ENCODE data around the gene PLEKHB2. TPM values are rescaled to one million over a fixed set of nuclear protein-coding genes. Genes with fewer than 3 reads are reported as not detected.
"Not testable (repeated sequence)": the region's sequence is repeated elsewhere in the genome, so short reads cannot be mapped to it uniquely, and the experiment has no call there.

PLEKHB2 gene
- total RNA-seq, 2 experiments from 2014 or later: 66.9 to 71.7 TPM

GRCh38 chr2:131156452-131157149 lies 51.5 kb downstream of the PLEKHB2 start:
- POLR2A ChIA-PET: interaction anchor here (1.4 kb wide), 1 partner anchor 63 kb away, joined by 5 read pairs; the partner anchor contains the start of gene FAM168B

GRCh38 chr2:131165562-131165961 lies 60.4 kb downstream of the PLEKHB2 start:
- H3K36me3 ChIP-seq (ENCODE audit: insufficient read depth, low read length); H3K36me3 Mint-ChIP-seq (ENCODE audit: low read depth); intact Hi-C loops (cut with DNase I, micrococcal nuclease); H3K27ac ChIP-seq (ENCODE audit: low read depth in 1 of 2, low read length in 2 of 2); H3K4me3 Mint-ChIP-seq; H3K4me1 ChIP-seq (ENCODE audit: insufficient read depth, low read length); H3K27me3 ChIP-seq (ENCODE audit: control insufficient read depth in 1 of 2, insufficient read depth in 2 of 2, low read length in 2 of 2); DNase-seq; H3K9me3 Mint-ChIP-seq; H3K4me1 Mint-ChIP-seq (ENCODE audit: low read depth); ATAC-seq (ENCODE audit: poor library complexity); POLR2A ChIA-PET; H3K9me3 ChIP-seq (ENCODE audit: control insufficient read depth in 1 of 2, insufficient read depth in 1 of 2, low read length in 2 of 2); CTCF ChIA-PET; H3K4me3 ChIP-seq (ENCODE audit: low read length); H3K27ac Mint-ChIP-seq: not testable (repeated sequence)
- peaks cover 17% of the 10 kb centered on the region for H3K27me3 Mint-ChIP-seq

More at GRCh38 chr2:131156452-131157149, 51.5 kb downstream of the PLEKHB2 start:
- Histone ChIP-seq H3K27me3 (ENCODE audit: control insufficient read depth in 1 of 2, insufficient read depth in 2 of 2, low read length in 2 of 2) (no peaks in the 10 kb centered on the region), H3K36me3 (ENCODE audit: insufficient read depth, low read length) (no peaks in the 10 kb centered on the region), H3K27ac (ENCODE audit: low read depth in 1 of 2, low read length in 2 of 2) (no peak overlapping the region), H3K4me3 (ENCODE audit: low read length) (peak overlapping the region; percentile 1), H3K4me1 (ENCODE audit: insufficient read depth, low read length) (peaks cover 20% of the 10 kb centered on the region), H3K9me3 (ENCODE audit: control insufficient read depth in 1 of 2, insufficient read depth in 1 of 2, low read length in 2 of 2) (no peaks in the 10 kb centered on the region)
- ATAC-seq (ENCODE audit: poor library complexity) (no peak), DNase-seq (peak in 1 of 14 experiments; percentile 21)
- H3K27me3 Mint-ChIP-seq: no peaks in the 10 kb centered on the region
- no peaks in the 10 kb centered on the region for H3K9me3 Mint-ChIP-seq
- H3K4me1 Mint-ChIP-seq (ENCODE audit: low read depth): peaks cover 7% of the 10 kb centered on the region
- TF ChIP-seq CTCF (IDR thresholded peaks at IDR 0.05): no peak
- CTCF ChIA-PET: no interaction called here
- peak overlapping the region; percentile 25 for H3K4me3 Mint-ChIP-seq
- H3K36me3 Mint-ChIP-seq (ENCODE audit: low read depth): no peaks in the 10 kb centered on the region
- intact Hi-C loops (cut with DNase I, micrococcal nuclease): loop anchor here in 1 of 2 experiments (10.0 kb wide), 2 partner anchors 338 to 988 kb away; partner anchors contain the start of gene MZT2A
- H3K27ac Mint-ChIP-seq: no peak overlapping the region

GRCh38 chr2:131168538-131168937 lies 63.4 kb downstream of the PLEKHB2 start:
- no peaks in the 10 kb centered on the region for H3K9me3 Mint-ChIP-seq
- CTCF ChIA-PET: no interaction called here

GRCh38 chr2:131178050-131178449 lies 72.9 kb downstream of the PLEKHB2 start:
- H3K27ac Mint-ChIP-seq; ATAC-seq (ENCODE audit: poor library complexity); H3K4me1 Mint-ChIP-seq (ENCODE audit: low read depth); intact Hi-C loops (cut with DNase I, micrococcal nuclease); CTCF ChIA-PET; H3K4me1 ChIP-seq (ENCODE audit: insufficient read depth, low read length); H3K27ac ChIP-seq (ENCODE audit: low read depth in 1 of 2, low read length in 2 of 2); POLR2A ChIA-PET; H3K4me3 ChIP-seq (ENCODE audit: low read length); H3K9me3 Mint-ChIP-seq; H3K4me3 Mint-ChIP-seq; H3K27me3 ChIP-seq (ENCODE audit: control insufficient read depth in 1 of 2, insufficient read depth in 2 of 2, low read length in 2 of 2); DNase-seq; H3K36me3 ChIP-seq (ENCODE audit: insufficient read depth, low read length); H3K36me3 Mint-ChIP-seq (ENCODE audit: low read depth); H3K9me3 ChIP-seq (ENCODE audit: control insufficient read depth in 1 of 2, insufficient read depth in 1 of 2, low read length in 2 of 2): not testable (repeated sequence)
- peaks cover 37% of the 10 kb centered on the region for H3K27me3 Mint-ChIP-seq

More at GRCh38 chr2:131168538-131168937, 63.4 kb downstream of the PLEKHB2 start:
- Histone ChIP-seq H3K27me3 (ENCODE audit: control insufficient read depth in 1 of 2, insufficient read depth in 2 of 2, low read length in 2 of 2) (no peaks in the 10 kb centered on the region), H3K4me3 (ENCODE audit: low read length) (no peak overlapping the region), H3K9me3 (ENCODE audit: control insufficient read depth in 1 of 2, insufficient read depth in 1 of 2, low read length in 2 of 2) (no peaks in the 10 kb centered on the region), H3K27ac (ENCODE audit: low read depth in 1 of 2, low read length in 2 of 2) (no peak overlapping the region), H3K36me3 (ENCODE audit: insufficient read depth, low read length) (no peaks in the 10 kb centered on the region), H3K4me1 (ENCODE audit: insufficient read depth, low read length) (no peaks in the 10 kb centered on the region)
- no peak overlapping the region for H3K27ac Mint-ChIP-seq
- no peaks in the 10 kb centered on the region for H3K36me3 Mint-ChIP-seq (ENCODE audit: low read depth)
- no peaks in the 10 kb centered on the region for H3K4me1 Mint-ChIP-seq (ENCODE audit: low read depth)
- H3K27me3 Mint-ChIP-seq: peaks cover 24% of the 10 kb centered on the region
- DNase-seq: no peak
- no peak for ATAC-seq (ENCODE audit: poor library complexity)
- no peak for TF ChIP-seq CTCF (IDR thresholded peaks at IDR 0.05)
- no peak overlapping the region for H3K4me3 Mint-ChIP-seq
- POLR2A ChIA-PET: no interaction called here
- intact Hi-C loops (cut with DNase I, micrococcal nuclease): no loop called here

- H3K9me3 Mint-ChIP-seq; H3K27me3 ChIP-seq (ENCODE audit: control insufficient read depth in 1 of 2, insufficient read depth in 2 of 2, low read length in 2 of 2); H3K36me3 ChIP-seq (ENCODE audit: insufficient read depth, low read length); H3K4me3 Mint-ChIP-seq; H3K9me3 ChIP-seq (ENCODE audit: control insufficient read depth in 1 of 2, insufficient read depth in 1 of 2, low read length in 2 of 2); POLR2A ChIA-PET; CTCF ChIA-PET; H3K4me1 ChIP-seq (ENCODE audit: insufficient read depth, low read length); intact Hi-C loops (cut with DNase I, micrococcal nuclease); H3K4me1 Mint-ChIP-seq (ENCODE audit: low read depth); H3K36me3 Mint-ChIP-seq (ENCODE audit: low read depth); DNase-seq; ATAC-seq (ENCODE audit: poor library complexity); H3K4me3 ChIP-seq (ENCODE audit: low read length); H3K27ac ChIP-seq (ENCODE audit: low read depth in 1 of 2, low read length in 2 of 2); H3K27ac Mint-ChIP-seq: not testable (repeated sequence)
- peaks cover 39% of the 10 kb centered on the region for H3K27me3 Mint-ChIP-seq
Measured at GRCh38 chr2:131178721-131179418, 73.7 kb downstream of the PLEKHB2 start.
